Measurements from ENCODE around the gene ACSL3. TPM values are rescaled to one million over a fixed set of nuclear protein-coding genes. Genes with fewer than 3 reads are reported as not detected.
"Not testable (repeated sequence)": the region's sequence is repeated elsewhere in the genome, so short reads cannot be mapped to it uniquely, and the experiment has no call there.

Gene ACSL3
- total RNA-seq, 4 donors from 2014 or later = 42.4 to 72.2 (median 62.2) TPM

- ATAC-seq (ENCODE audit: low FRiP score) = no peak
- TF ChIP-seq CTCF (IDR thresholded peaks at IDR 0.05) = no peak
Observed at GRCh38 chr2:222862909-222863544, 2.2 kb downstream of the ACSL3 start.

GRCh38 chr2:222864296-222864695 is 3.5 kb downstream of the ACSL3 start:
- no peak for TF ChIP-seq CTCF (IDR thresholded peaks at IDR 0.05)
- DNase-seq (ENCODE audit: low spot score) (no peak), ATAC-seq (ENCODE audit: low FRiP score) (no peak)

More at GRCh38 chr2:222862909-222863544, 2.2 kb downstream of the ACSL3 start:
- DNase-seq (ENCODE audit: low spot score) = no peak

GRCh38 chr2:222865301-222865700 is 4.5 kb downstream of the ACSL3 start:
- no peak for DNase-seq (ENCODE audit: low spot score)
- ATAC-seq (ENCODE audit: low FRiP score) = no peak
- TF ChIP-seq CTCF (IDR thresholded peaks at IDR 0.05) = no peak

GRCh38 chr2:222866358-222866960 is 5.6 kb downstream of the ACSL3 start:
- DNase-seq (ENCODE audit: low spot score) (no peak), ATAC-seq (ENCODE audit: low FRiP score) (no peak)

GRCh38 chr2:222868560-222869251 is 7.9 kb downstream of the ACSL3 start:
- DNase-seq (ENCODE audit: low spot score); ATAC-seq (ENCODE audit: low FRiP score): not testable (repeated sequence)

More at GRCh38 chr2:222866358-222866960, 5.6 kb downstream of the ACSL3 start:
- no peak for TF ChIP-seq CTCF (IDR thresholded peaks at IDR 0.05)

GRCh38 chr2:222869252-222869560 is 8.4 kb downstream of the ACSL3 start:
- ATAC-seq (ENCODE audit: low FRiP score) (no peak), DNase-seq (ENCODE audit: low spot score) (no peak)
- TF ChIP-seq CTCF (IDR thresholded peaks at IDR 0.05) = no peak

GRCh38 chr2:222871291-222871690 is 10.5 kb downstream of the ACSL3 start:
- no peak for TF ChIP-seq CTCF (IDR thresholded peaks at IDR 0.05)
- DNase-seq (ENCODE audit: low spot score) (no peak), ATAC-seq (ENCODE audit: low FRiP score) (no peak)
